ENCODE measurements around the gene NR6A1.
A peak's percentile ranks its signal among the peaks of the same experiment; 100 is the strongest.

NR6A1 gene

GRCh38 chr9:124771021-124771866, at the start of gene NR6A1:
Gene NR6A1 (minus strand): TSS chr9:124771311.
- peak; percentile 89 for DNase-seq

GRCh38 chr9:124818431-124819281, 47.5 kb upstream of the NR6A1 start:
- no peak for DNase-seq

GRCh38 chr9:124815601-124816000, 44.5 kb upstream of the NR6A1 start:
- DNase-seq: no peak

- DNase-seq: no peak
Observed at GRCh38 chr9:124814164-124814535, 43.0 kb upstream of the NR6A1 start.

GRCh38 chr9:124813501-124814163, 42.5 kb upstream of the NR6A1 start:
- DNase-seq: no peak

- no peak for DNase-seq
Observed at GRCh38 chr9:124813041-124813440, 41.9 kb upstream of the NR6A1 start.

GRCh38 chr9:124812441-124812876, 41.3 kb upstream of the NR6A1 start:
- no peak for DNase-seq

- DNase-seq: no peak
Observed at GRCh38 chr9:124810663-124811355, 39.7 kb upstream of the NR6A1 start.

GRCh38 chr9:124809741-124810500, 38.8 kb upstream of the NR6A1 start:
- DNase-seq: no peak

GRCh38 chr9:124809211-124809610, 38.1 kb upstream of the NR6A1 start:
- DNase-seq: no peak

- DNase-seq: no peak
Observed at GRCh38 chr9:124808246-124808956, 37.3 kb upstream of the NR6A1 start.

- DNase-seq: no peak
Observed at GRCh38 chr9:124805186-124805585, 34.1 kb upstream of the NR6A1 start.

GRCh38 chr9:124803911-124804310, 32.8 kb upstream of the NR6A1 start:
- DNase-seq: no peak

- DNase-seq: no peak
Observed at GRCh38 chr9:124802426-124802825, 31.3 kb upstream of the NR6A1 start.

- DNase-seq: no peak
Observed at GRCh38 chr9:124801356-124801755, 30.2 kb upstream of the NR6A1 start.

- no peak for DNase-seq
Observed at GRCh38 chr9:124800306-124801259, 29.5 kb upstream of the NR6A1 start.

- no peak for DNase-seq
Observed at GRCh38 chr9:124799274-124800006, 28.3 kb upstream of the NR6A1 start.

GRCh38 chr9:124797343-124798103, 26.4 kb upstream of the NR6A1 start:
- no peak for DNase-seq
